NAMALWA (cell line): ENCODE measurements around the gene TRO.
A peak's percentile ranks its signal among the peaks of the same experiment; 100 is the strongest.

Source experiments
- DNase-seq: peaks from one replicate; pipeline ENCODE4 v3.0.0-alpha.2; 2015; ENCODE audit warnings: low spot score

TRO gene

GRCh38 chrX:54920610-54921426 is at the start of gene TRO:
TSS of gene TRO (plus strand) at chrX:54920824. CDS start at chrX:54922247, 1,423 bp downstream.
- DNase-seq: no peak

GRCh38 chrX:54885740-54886139 is 34.9 kb upstream of the TRO start:
- DNase-seq: no peak

- DNase-seq: peak; percentile 56
Observed at GRCh38 chrX:54891573-54891972, 29.1 kb upstream of the TRO start.

GRCh38 chrX:54894159-54894558 is 26.5 kb upstream of the TRO start:
- DNase-seq: no peak

- no peak for DNase-seq
Observed at GRCh38 chrX:54909941-54910340, 10.7 kb upstream of the TRO start.

GRCh38 chrX:54921427-54922021 is 900 bp downstream of the TRO start:
- DNase-seq: no peak

GRCh38 chrX:54922547-54922946 is 1.9 kb downstream of the TRO start:
- no peak for DNase-seq

GRCh38 chrX:54923376-54923775 is 2.8 kb downstream of the TRO start:
- no peak for DNase-seq

- no peak for DNase-seq
Observed at GRCh38 chrX:54926978-54927377, 6.4 kb downstream of the TRO start.

- no peak for DNase-seq
Observed at GRCh38 chrX:54928876-54929275, 8.3 kb downstream of the TRO start.

- no peak for DNase-seq
Observed at GRCh38 chrX:54930291-54931049, 9.8 kb downstream of the TRO start.

- no peak for DNase-seq
Observed at GRCh38 chrX:54931107-54931506, 10.5 kb downstream of the TRO start.

GRCh38 chrX:54933150-54933826 is 12.7 kb downstream of the TRO start:
- DNase-seq: no peak

- no peak for DNase-seq
Observed at GRCh38 chrX:54934058-54934457, 13.4 kb downstream of the TRO start.

GRCh38 chrX:54934890-54935289 is 14.3 kb downstream of the TRO start:
- no peak for DNase-seq

GRCh38 chrX:54935306-54935705 is 14.7 kb downstream of the TRO start:
- DNase-seq: no peak

- no peak for DNase-seq
Observed at GRCh38 chrX:54937416-54937815, 16.8 kb downstream of the TRO start.

GRCh38 chrX:54944816-54945215 is 24.2 kb downstream of the TRO start:
- DNase-seq: no peak

GRCh38 chrX:54945224-54945623 is 24.6 kb downstream of the TRO start:
- no peak for DNase-seq

GRCh38 chrX:54950730-54951375 is 30.2 kb downstream of the TRO start:
- DNase-seq: no peak

GRCh38 chrX:54961750-54962149 is 41.1 kb downstream of the TRO start:
- no peak for DNase-seq
